Left ventricle myocardium inferior (tissue), 1 donor: ENCODE measurements around the gene SLC1A3. TPM values are rescaled to one million over a fixed set of nuclear protein-coding genes. Genes with fewer than 3 reads are reported as not detected.

Source experiments
- DNase-seq: peaks from one replicate; pipeline ENCODE4 v3.0.0-alpha.2; 2020
- H3K27ac ChIP-seq: fragments of 200-600 bp; replicated peaks from 2 replicates; pipeline ENCODE4 v1.8.0; 2021
- H3K27me3 ChIP-seq: fragments of 200-600 bp; 2 replicates; pipeline ENCODE4 v1.8.0; 2021; ENCODE audit warnings: low read depth
- H3K36me3 ChIP-seq: fragments of 200-600 bp; 2 replicates; pipeline ENCODE4 v1.8.0; 2021
- H3K4me1 ChIP-seq: fragments of 200-600 bp; 2 replicates; pipeline ENCODE4 v1.8.0; 2021
- H3K4me3 ChIP-seq: fragments of 200-600 bp; 2 replicates; pipeline ENCODE4 v1.8.0; 2021; ENCODE audit warnings: mild to moderate bottlenecking, moderate library complexity
- H3K9me3 ChIP-seq: fragments of 200-600 bp; replicated peaks from 2 replicates; pipeline ENCODE4 v1.8.0; 2021
- CTCF ChIP-seq: fragments of 200-600 bp; IDR thresholded peaks from 2 replicates; pipeline ENCODE4 v1.8.0; 2021; ENCODE audit warnings: antibody characterized with exemption, mild to moderate bottlenecking, borderline replicate concordance
- intact Hi-C: fragments of 100-400 bp; cut with micrococcal nuclease; formaldehyde crosslinking; loops from one replicate; pipeline ENCODE4 v1.11.0; 2022
- total RNA-seq: library from RNA; stranded (reverse); fragmentation: NEBNext Ultra II Directional; extraction: Animal tissue kit (Norgen Biotek cat#: 25700); gene quantifications from one replicate; pipeline ENCODE4 v1.2.1, GENCODE V29; 2021
- donor health status: DM: no; HTN: yes; CAD: no; lungs with severe emphysema.

The SLC1A3 gene
- total RNA-seq, 1 donor from 2014 or later: 144 TPM

GRCh38 chr5:36704131-36704530, 97.7 kb downstream of the SLC1A3 start:
- Histone ChIP-seq H3K27ac (peak overlapping the region; percentile 73), H3K4me1 (peaks cover 43% of the 10 kb centered on the region), H3K4me3 (no peak overlapping the region), H3K9me3 (peaks cover 13% of the 10 kb centered on the region), H3K27me3 (peaks cover 7% of the 10 kb centered on the region), H3K36me3 (no peaks in the 10 kb centered on the region)
- no peak for TF ChIP-seq CTCF
- intact Hi-C loops: no loop called here
- no peak for DNase-seq

GRCh38 chr5:36705055-36705454, 98.6 kb downstream of the SLC1A3 start:
- intact Hi-C loops: no loop called here
- no peak for TF ChIP-seq CTCF
- peaks cover 7% of the 10 kb centered on the region for H3K27me3 ChIP-seq
- peaks cover 13% of the 10 kb centered on the region for H3K9me3 ChIP-seq
- peaks cover 36% of the 10 kb centered on the region for H3K4me1 ChIP-seq
- H3K36me3 ChIP-seq: no peaks in the 10 kb centered on the region
- H3K4me3 ChIP-seq: no peak overlapping the region
- peak overlapping the region; percentile 73 for H3K27ac ChIP-seq
- no peak for DNase-seq

- no peak for TF ChIP-seq CTCF
- intact Hi-C loops: no loop called here
Observed at GRCh38 chr5:36706662-36707061, 100.3 kb downstream of the SLC1A3 start.

DNA sequence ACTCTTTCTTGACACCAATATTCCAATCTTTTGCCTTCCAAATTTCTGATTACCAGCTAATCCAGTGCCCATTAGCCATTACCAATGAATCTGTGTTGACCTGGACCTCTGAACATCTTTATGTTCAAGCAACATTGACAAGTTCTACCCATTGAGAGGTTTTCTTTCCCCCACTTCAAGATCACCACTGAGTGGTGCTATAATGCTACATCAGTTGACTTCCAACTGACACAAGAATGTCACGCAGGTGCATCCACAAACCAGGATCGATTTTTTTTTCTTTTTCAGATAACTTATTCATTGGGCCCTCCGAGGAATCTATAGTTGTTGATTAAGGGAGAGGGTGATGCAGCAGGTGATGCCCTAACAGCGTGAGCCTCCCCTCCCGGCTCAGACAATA, 102.6 kb downstream of the SLC1A3 start:
- Histone ChIP-seq H3K4me3 (no peak overlapping the region), H3K36me3 (no peaks in the 10 kb centered on the region), H3K27ac (no peak overlapping the region), H3K9me3 (peaks cover 9% of the 10 kb centered on the region), H3K4me1 (peaks cover 12% of the 10 kb centered on the region), H3K27me3 (no peaks in the 10 kb centered on the region)
- peak; percentile 31 for TF ChIP-seq CTCF
- DNase-seq: no peak
- intact Hi-C loops: no loop called here

More at GRCh38 chr5:36706662-36707061, 100.3 kb downstream of the SLC1A3 start:
- Histone ChIP-seq H3K4me1 (peaks cover 29% of the 10 kb centered on the region), H3K27me3 (peaks cover 1% of the 10 kb centered on the region), H3K4me3 (no peak overlapping the region), H3K27ac (no peak overlapping the region), H3K9me3 (peaks cover 13% of the 10 kb centered on the region), H3K36me3 (no peaks in the 10 kb centered on the region)
- no peak for DNase-seq

GRCh38 chr5:36710039-36710438, 103.6 kb downstream of the SLC1A3 start:
- no peaks in the 10 kb centered on the region for H3K27me3 ChIP-seq
- intact Hi-C loops: no loop called here
- H3K9me3 ChIP-seq: peaks cover 9% of the 10 kb centered on the region
- no peaks in the 10 kb centered on the region for H3K36me3 ChIP-seq
- H3K4me3 ChIP-seq: no peak overlapping the region
- no peak for DNase-seq
- H3K4me1 ChIP-seq: peaks cover 4% of the 10 kb centered on the region
- H3K27ac ChIP-seq: no peak overlapping the region
- TF ChIP-seq CTCF: no peak

GRCh38 chr5:36712706-36713105, 106.3 kb downstream of the SLC1A3 start:
- no peak for DNase-seq
- Histone ChIP-seq H3K4me3 (no peak overlapping the region), H3K4me1 (no peaks in the 10 kb centered on the region), H3K36me3 (no peaks in the 10 kb centered on the region), H3K9me3 (peaks cover 1% of the 10 kb centered on the region), H3K27me3 (no peaks in the 10 kb centered on the region), H3K27ac (no peak overlapping the region)
- TF ChIP-seq CTCF: no peak
- intact Hi-C loops: no loop called here
